ENCODE measurements around the gene RNF220.

GRCh38 chr1:44605914-44606615 lies 201.0 kb downstream of the RNF220 start:
- TF ChIP-seq CREB1 (IDR thresholded peaks at IDR 0.05) (no peak), CREB1 (CRISPR knock-in tag; IDR thresholded peaks at IDR 0.05) (no peak), RBBP5 (IDR thresholded peaks at IDR 0.05; ENCODE audit: borderline replicate concordance, insufficient read depth, low read length, poor library complexity, severe bottlenecking) (no peak), ZNF274 (IDR thresholded peaks at IDR 0.05; ENCODE audit: borderline replicate concordance, low read depth, low read length) (no peak), HCFC1 (IDR thresholded peaks at IDR 0.05; ENCODE audit: low read depth, low read length) (no peak), TEAD4 (IDR thresholded peaks at IDR 0.05; ENCODE audit: low read length) (no peak), TEAD4 (CRISPR knock-in tag; IDR thresholded peaks at IDR 0.05; ENCODE audit: borderline replicate concordance) (no peak), SMARCC2 (IDR thresholded peaks at IDR 0.05; ENCODE audit: low read depth) (no peak), TCF7 (IDR thresholded peaks at IDR 0.05; ENCODE audit: borderline replicate concordance) (no peak), TAF15 (IDR thresholded peaks at IDR 0.05; ENCODE audit: low read depth, low read length) (no peak), EP300 (IDR thresholded peaks at IDR 0.05; ENCODE audit: low read length) (no peak), SIX5 (IDR thresholded peaks at IDR 0.05; ENCODE audit: borderline replicate concordance in 1 of 2, insufficient read depth in 1 of 2, low read depth in 1 of 2, low read length in 2 of 2) (no peak), CHAMP1 (IDR thresholded peaks at IDR 0.05) (no peak), ZC3H11A (IDR thresholded peaks at IDR 0.05; ENCODE audit: low read depth, low read length) (no peak), MXI1 (IDR thresholded peaks at IDR 0.05; ENCODE audit: low read depth, low read length) (no peak)

Measured in K562 (cell line).